ENCODE measurements around the gene ARHGAP26.

DNA sequence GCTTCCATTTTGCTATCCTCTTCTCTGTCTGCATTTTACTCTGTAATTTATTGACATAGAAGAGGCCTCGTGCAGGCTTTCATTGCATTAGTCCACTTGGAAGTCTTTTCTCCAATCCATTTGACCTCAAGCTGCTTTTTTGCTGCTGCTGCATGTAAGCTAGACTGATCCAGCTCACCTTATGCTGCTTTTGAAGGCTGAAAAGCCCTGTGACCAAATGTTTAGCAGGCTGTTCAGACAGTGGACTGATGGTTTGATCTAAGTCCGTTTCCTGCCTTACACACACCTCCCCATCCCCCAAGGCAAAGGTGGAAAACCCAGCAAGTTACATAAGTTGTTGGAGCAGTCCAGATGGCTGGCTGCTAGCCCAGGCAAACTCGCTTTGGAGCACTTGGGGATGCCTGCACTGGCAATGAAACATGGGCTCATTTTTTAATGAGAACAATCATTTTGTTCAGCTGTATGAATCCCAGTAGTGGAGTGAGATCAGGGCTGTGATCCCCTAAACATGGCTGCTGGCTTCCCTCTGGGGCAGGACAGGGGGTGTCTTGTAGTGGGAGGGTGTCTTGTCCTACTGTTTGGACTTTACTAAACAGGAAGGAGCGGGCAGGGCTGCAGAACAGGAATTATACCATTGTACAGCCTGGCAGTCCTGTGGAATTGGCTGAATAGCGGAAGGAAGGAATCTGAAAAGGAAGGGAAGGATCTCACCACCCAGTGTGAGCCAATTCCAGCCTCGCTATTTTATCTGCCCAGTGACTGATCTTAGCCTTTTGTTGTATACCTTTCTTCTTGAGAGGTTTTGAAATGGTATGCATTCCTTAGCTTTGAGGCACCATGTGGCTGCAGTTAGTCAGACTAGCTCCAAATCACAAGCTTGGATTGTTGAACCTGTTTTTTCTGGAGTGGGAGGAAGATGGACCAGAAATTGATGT, 212.0 kb downstream of the ARHGAP26 start:
- TF ChIP-seq ZNF274 (IDR thresholded peaks at IDR 0.05; ENCODE audit: low read depth, low read length): no peak
- no peak for TF ChIP-seq SUZ12 (IDR thresholded peaks at IDR 0.05; ENCODE audit: extremely low read depth, insufficient read depth, insufficient read length)
- TF ChIP-seq YY1 (IDR thresholded peaks at IDR 0.05; ENCODE audit: insufficient read depth, insufficient read length): no peak

All from NT2/D1 (cell line).